NCI-H446 (cell line): ENCODE results near the gene ZNF70.
"Not testable (repeated sequence)": the region's sequence is repeated elsewhere in the genome, so short reads cannot be mapped to it uniquely, and the experiment has no call there.

Experiments used
- DNase-seq, 2 experiments: peaks; one replicate each; lab custom pipeline; 2025; lab: John Stamatoyannopoulos, UW

Gene ZNF70

GRCh38 chr22:23756891-23757290 lies 6.0 kb upstream of the ZNF70 start:
- no peak for DNase-seq

GRCh38 chr22:23755711-23756110 lies 4.8 kb upstream of the ZNF70 start:
- no peak for DNase-seq

GRCh38 chr22:23754980-23755636 lies 4.2 kb upstream of the ZNF70 start:
- DNase-seq, result no peak

- DNase-seq, result no peak
These were observed 3.5 kb upstream of the ZNF70 start, which contains the start of gene VPREB3 for GRCh38 chr22:23754220-23754919. TSS of gene VPREB3 (minus strand) at chr22:23754425. CDS start at chr22:23754363, 62 bp downstream.

GRCh38 chr22:23753385-23753784 lies 2.5 kb upstream of the ZNF70 start:
- no peak for DNase-seq

GRCh38 chr22:23752750-23753149 lies 1.8 kb upstream of the ZNF70 start:
- DNase-seq, result no peak

- DNase-seq, result no peak
These were observed 1.3 kb upstream of the ZNF70 start for GRCh38 chr22:23752090-23752691.

- no peak for DNase-seq
These were observed 607 bp upstream of the ZNF70 start for GRCh38 chr22:23751441-23751996.

- DNase-seq, result no peak
These were observed 572 bp downstream of the ZNF70 start for GRCh38 chr22:23750367-23750713.

GRCh38 chr22:23749841-23750301 lies 1.0 kb downstream of the ZNF70 start:
- peak; percentile 12 to 42 for DNase-seq

- DNase-seq, result no peak
These were observed 5.1 kb downstream of the ZNF70 start for GRCh38 chr22:23745791-23746190.

GRCh38 chr22:23744485-23744884 lies 6.4 kb downstream of the ZNF70 start:
- DNase-seq, result no peak

GRCh38 chr22:23744001-23744400 lies 6.9 kb downstream of the ZNF70 start:
- DNase-seq, result no peak

- DNase-seq, result peak in 1 of 2 experiments; percentile 41
These were observed 7.6 kb downstream of the ZNF70 start for GRCh38 chr22:23743303-23743705.

- DNase-seq, result no peak
These were observed 8.2 kb downstream of the ZNF70 start for GRCh38 chr22:23742505-23743264.

GRCh38 chr22:23737696-23738095 lies 13.2 kb downstream of the ZNF70 start:
- DNase-seq, result no peak

GRCh38 chr22:23728108-23728507 lies 22.8 kb downstream of the ZNF70 start:
- not testable (repeated sequence) for DNase-seq

GRCh38 chr22:23722724-23723123 lies 28.2 kb downstream of the ZNF70 start:
- no peak for DNase-seq

- DNase-seq, result no peak
These were observed 28.8 kb downstream of the ZNF70 start for GRCh38 chr22:23722160-23722559.

- DNase-seq, result no peak
These were observed 30.1 kb downstream of the ZNF70 start for GRCh38 chr22:23720855-23721254.

GRCh38 chr22:23718371-23719165 lies 32.3 kb downstream of the ZNF70 start:
- no peak for DNase-seq
